Measurements from ENCODE around the gene CNKSR3.

Gene CNKSR3

GRCh38 chr6:154370545-154370944 lies 139.9 kb downstream of the CNKSR3 start:
- H3K4me3 ChIP-seq (ENCODE audit: low read depth in 1 of 2, low read length in 2 of 2): no peak overlapping the region
- no peaks in the 10 kb centered on the region for H3K9me3 ChIP-seq (ENCODE audit: control insufficient read depth in 1 of 2, low read length in 2 of 2)
- no peak overlapping the region for H3K27ac ChIP-seq (ENCODE audit: low read length)
- no peaks in the 10 kb centered on the region for H3K27me3 ChIP-seq (ENCODE audit: low read depth, low read length)
- H3K4me1 ChIP-seq (ENCODE audit: control insufficient read depth in 1 of 2, insufficient read depth in 2 of 2, low read length in 2 of 2): no peaks in the 10 kb centered on the region
- H3K36me3 ChIP-seq (ENCODE audit: control insufficient read depth in 1 of 2, insufficient read depth in 2 of 2, low read length in 2 of 2): no peaks in the 10 kb centered on the region

GRCh38 chr6:154367839-154368695 lies 142.4 kb downstream of the CNKSR3 start:
- no peak overlapping the region for H3K27ac ChIP-seq (ENCODE audit: low read length)
- no peak overlapping the region for H3K4me3 ChIP-seq (ENCODE audit: low read depth in 1 of 2, low read length in 2 of 2)
- no peaks in the 10 kb centered on the region for H3K27me3 ChIP-seq (ENCODE audit: low read depth, low read length)
- no peaks in the 10 kb centered on the region for H3K4me1 ChIP-seq (ENCODE audit: control insufficient read depth in 1 of 2, insufficient read depth in 2 of 2, low read length in 2 of 2)
- no peaks in the 10 kb centered on the region for H3K36me3 ChIP-seq (ENCODE audit: control insufficient read depth in 1 of 2, insufficient read depth in 2 of 2, low read length in 2 of 2)
- H3K9me3 ChIP-seq (ENCODE audit: control insufficient read depth in 1 of 2, low read length in 2 of 2): no peaks in the 10 kb centered on the region

- no peak overlapping the region for H3K27ac ChIP-seq (ENCODE audit: low read length)
- no peak overlapping the region for H3K4me3 ChIP-seq (ENCODE audit: low read depth in 1 of 2, low read length in 2 of 2)
- no peaks in the 10 kb centered on the region for H3K9me3 ChIP-seq (ENCODE audit: control insufficient read depth in 1 of 2, low read length in 2 of 2)
- no peaks in the 10 kb centered on the region for H3K4me1 ChIP-seq (ENCODE audit: control insufficient read depth in 1 of 2, insufficient read depth in 2 of 2, low read length in 2 of 2)
- H3K27me3 ChIP-seq (ENCODE audit: low read depth, low read length): no peaks in the 10 kb centered on the region
- H3K36me3 ChIP-seq (ENCODE audit: control insufficient read depth in 1 of 2, insufficient read depth in 2 of 2, low read length in 2 of 2): no peaks in the 10 kb centered on the region
Measured at GRCh38 chr6:154367336-154367735, 143.1 kb downstream of the CNKSR3 start.

GRCh38 chr6:154363821-154364220 lies 146.7 kb downstream of the CNKSR3 start:
- no peak overlapping the region for H3K4me3 ChIP-seq (ENCODE audit: low read depth in 1 of 2, low read length in 2 of 2)
- no peaks in the 10 kb centered on the region for H3K27me3 ChIP-seq (ENCODE audit: low read depth, low read length)
- no peak overlapping the region for H3K27ac ChIP-seq (ENCODE audit: low read length)
- H3K4me1 ChIP-seq (ENCODE audit: control insufficient read depth in 1 of 2, insufficient read depth in 2 of 2, low read length in 2 of 2): no peaks in the 10 kb centered on the region
- H3K9me3 ChIP-seq (ENCODE audit: control insufficient read depth in 1 of 2, low read length in 2 of 2): no peaks in the 10 kb centered on the region
- no peaks in the 10 kb centered on the region for H3K36me3 ChIP-seq (ENCODE audit: control insufficient read depth in 1 of 2, insufficient read depth in 2 of 2, low read length in 2 of 2)

- Histone ChIP-seq H3K4me3 (ENCODE audit: low read depth in 1 of 2, low read length in 2 of 2) (no peak overlapping the region), H3K9me3 (ENCODE audit: control insufficient read depth in 1 of 2, low read length in 2 of 2) (no peaks in the 10 kb centered on the region), H3K36me3 (ENCODE audit: control insufficient read depth in 1 of 2, insufficient read depth in 2 of 2, low read length in 2 of 2) (no peaks in the 10 kb centered on the region), H3K27ac (ENCODE audit: low read length) (no peak overlapping the region), H3K4me1 (ENCODE audit: control insufficient read depth in 1 of 2, insufficient read depth in 2 of 2, low read length in 2 of 2) (no peaks in the 10 kb centered on the region), H3K27me3 (ENCODE audit: low read depth, low read length) (no peaks in the 10 kb centered on the region)
Measured at GRCh38 chr6:154361476-154361875, 149.0 kb downstream of the CNKSR3 start.

GRCh38 chr6:154360476-154360875 lies 150.0 kb downstream of the CNKSR3 start:
- H3K36me3 ChIP-seq (ENCODE audit: control insufficient read depth in 1 of 2, insufficient read depth in 2 of 2, low read length in 2 of 2): no peaks in the 10 kb centered on the region
- H3K27ac ChIP-seq (ENCODE audit: low read length): no peak overlapping the region
- no peak overlapping the region for H3K4me3 ChIP-seq (ENCODE audit: low read depth in 1 of 2, low read length in 2 of 2)
- no peaks in the 10 kb centered on the region for H3K9me3 ChIP-seq (ENCODE audit: control insufficient read depth in 1 of 2, low read length in 2 of 2)
- H3K27me3 ChIP-seq (ENCODE audit: low read depth, low read length): no peaks in the 10 kb centered on the region
- H3K4me1 ChIP-seq (ENCODE audit: control insufficient read depth in 1 of 2, insufficient read depth in 2 of 2, low read length in 2 of 2): no peaks in the 10 kb centered on the region

GRCh38 chr6:154359679-154360078 lies 150.8 kb downstream of the CNKSR3 start:
- Histone ChIP-seq H3K4me3 (ENCODE audit: low read depth in 1 of 2, low read length in 2 of 2) (no peak overlapping the region), H3K27me3 (ENCODE audit: low read depth, low read length) (no peaks in the 10 kb centered on the region), H3K27ac (ENCODE audit: low read length) (no peak overlapping the region), H3K36me3 (ENCODE audit: control insufficient read depth in 1 of 2, insufficient read depth in 2 of 2, low read length in 2 of 2) (no peaks in the 10 kb centered on the region), H3K9me3 (ENCODE audit: control insufficient read depth in 1 of 2, low read length in 2 of 2) (no peaks in the 10 kb centered on the region), H3K4me1 (ENCODE audit: control insufficient read depth in 1 of 2, insufficient read depth in 2 of 2, low read length in 2 of 2) (no peaks in the 10 kb centered on the region)

- Histone ChIP-seq H3K9me3 (ENCODE audit: control insufficient read depth in 1 of 2, low read length in 2 of 2) (no peaks in the 10 kb centered on the region), H3K4me3 (ENCODE audit: low read depth in 1 of 2, low read length in 2 of 2) (no peak overlapping the region), H3K27me3 (ENCODE audit: low read depth, low read length) (no peaks in the 10 kb centered on the region), H3K4me1 (ENCODE audit: control insufficient read depth in 1 of 2, insufficient read depth in 2 of 2, low read length in 2 of 2) (no peaks in the 10 kb centered on the region), H3K27ac (ENCODE audit: low read length) (no peak overlapping the region), H3K36me3 (ENCODE audit: control insufficient read depth in 1 of 2, insufficient read depth in 2 of 2, low read length in 2 of 2) (no peaks in the 10 kb centered on the region)
Measured at GRCh38 chr6:154359161-154359574, 151.3 kb downstream of the CNKSR3 start.

- no peaks in the 10 kb centered on the region for H3K9me3 ChIP-seq (ENCODE audit: control insufficient read depth in 1 of 2, low read length in 2 of 2)
- H3K4me3 ChIP-seq (ENCODE audit: low read depth in 1 of 2, low read length in 2 of 2): no peak overlapping the region
- no peaks in the 10 kb centered on the region for H3K27me3 ChIP-seq (ENCODE audit: low read depth, low read length)
- no peak overlapping the region for H3K27ac ChIP-seq (ENCODE audit: low read length)
- H3K36me3 ChIP-seq (ENCODE audit: control insufficient read depth in 1 of 2, insufficient read depth in 2 of 2, low read length in 2 of 2): no peaks in the 10 kb centered on the region
- no peaks in the 10 kb centered on the region for H3K4me1 ChIP-seq (ENCODE audit: control insufficient read depth in 1 of 2, insufficient read depth in 2 of 2, low read length in 2 of 2)
Measured at GRCh38 chr6:154358019-154358545, 152.4 kb downstream of the CNKSR3 start.

GRCh38 chr6:154356690-154357089 lies 153.8 kb downstream of the CNKSR3 start, which contains the start of gene IPCEF1:
TSS of gene IPCEF1 (minus strand) at chr6:154356803. CDS start at chr6:154265947, 90,856 bp downstream.
- H3K36me3 ChIP-seq (ENCODE audit: control insufficient read depth in 1 of 2, insufficient read depth in 2 of 2, low read length in 2 of 2): no peaks in the 10 kb centered on the region
- H3K4me3 ChIP-seq (ENCODE audit: low read depth in 1 of 2, low read length in 2 of 2): peak within 1 kb of the TSS in 1 of 2 donors; percentile 1
- H3K27me3 ChIP-seq (ENCODE audit: low read depth, low read length): no peaks in the 10 kb centered on the region
- no peaks in the 10 kb centered on the region for H3K9me3 ChIP-seq (ENCODE audit: control insufficient read depth in 1 of 2, low read length in 2 of 2)
- H3K4me1 ChIP-seq (ENCODE audit: control insufficient read depth in 1 of 2, insufficient read depth in 2 of 2, low read length in 2 of 2): no peaks in the 10 kb centered on the region
- no peak within 1 kb of the TSS for H3K27ac ChIP-seq (ENCODE audit: low read length)

GRCh38 chr6:154356113-154356512 lies 154.4 kb downstream of the CNKSR3 start:
- no peaks in the 10 kb centered on the region for H3K27me3 ChIP-seq (ENCODE audit: low read depth, low read length)
- H3K4me3 ChIP-seq (ENCODE audit: low read depth in 1 of 2, low read length in 2 of 2): peak overlapping the region in 1 of 2 donors; percentile 1
- no peak overlapping the region for H3K27ac ChIP-seq (ENCODE audit: low read length)
- H3K4me1 ChIP-seq (ENCODE audit: control insufficient read depth in 1 of 2, insufficient read depth in 2 of 2, low read length in 2 of 2): no peaks in the 10 kb centered on the region
- H3K36me3 ChIP-seq (ENCODE audit: control insufficient read depth in 1 of 2, insufficient read depth in 2 of 2, low read length in 2 of 2): no peaks in the 10 kb centered on the region
- no peaks in the 10 kb centered on the region for H3K9me3 ChIP-seq (ENCODE audit: control insufficient read depth in 1 of 2, low read length in 2 of 2)

Measured in muscle layer of duodenum (tissue), 2 donors.